Measurements from ENCODE around the gene PTPRG. TPM values are rescaled to one million over a fixed set of nuclear protein-coding genes. Genes with fewer than 3 reads are reported as not detected.

The PTPRG gene
- total RNA-seq, 1 donor from 2014 or later = 39.6 TPM

- Mint-ChIP-seq H3K36me3 (ENCODE audit: low read depth, unreplicated experiment) (no peaks in the 10 kb centered on the region), H3K9me3 (ENCODE audit: unreplicated experiment) (no peaks in the 10 kb centered on the region), H3K4me1 (ENCODE audit: low read depth, unreplicated experiment) (peaks cover 12% of the 10 kb centered on the region), H3K27ac (ENCODE audit: unreplicated experiment) (no peak overlapping the region), H3K27me3 (ENCODE audit: low read depth, unreplicated experiment) (no peaks in the 10 kb centered on the region), H3K4me3 (ENCODE audit: unreplicated experiment) (no peak overlapping the region)
- H3K79me2 ChIP-seq (ENCODE audit: insufficient read depth, low read length) = no peaks in the 10 kb centered on the region
- H3K27me3 ChIP-seq (ENCODE audit: insufficient read depth, low read length) = no peaks in the 10 kb centered on the region
- H3K9ac ChIP-seq (ENCODE audit: low read length) = no peak overlapping the region
- no peak overlapping the region for H2AFZ ChIP-seq (ENCODE audit: low read depth, low read length)
- H3K4me3 ChIP-seq (ENCODE audit: insufficient read depth, low read depth, low read length) = no peak overlapping the region
- H3K4me1 ChIP-seq (ENCODE audit: insufficient read depth, low read length) = no peaks in the 10 kb centered on the region
- peaks cover 33% of the 10 kb centered on the region for H4K20me1 ChIP-seq (ENCODE audit: insufficient read depth, low read length)
- TF ChIP-seq, protein P1, sequence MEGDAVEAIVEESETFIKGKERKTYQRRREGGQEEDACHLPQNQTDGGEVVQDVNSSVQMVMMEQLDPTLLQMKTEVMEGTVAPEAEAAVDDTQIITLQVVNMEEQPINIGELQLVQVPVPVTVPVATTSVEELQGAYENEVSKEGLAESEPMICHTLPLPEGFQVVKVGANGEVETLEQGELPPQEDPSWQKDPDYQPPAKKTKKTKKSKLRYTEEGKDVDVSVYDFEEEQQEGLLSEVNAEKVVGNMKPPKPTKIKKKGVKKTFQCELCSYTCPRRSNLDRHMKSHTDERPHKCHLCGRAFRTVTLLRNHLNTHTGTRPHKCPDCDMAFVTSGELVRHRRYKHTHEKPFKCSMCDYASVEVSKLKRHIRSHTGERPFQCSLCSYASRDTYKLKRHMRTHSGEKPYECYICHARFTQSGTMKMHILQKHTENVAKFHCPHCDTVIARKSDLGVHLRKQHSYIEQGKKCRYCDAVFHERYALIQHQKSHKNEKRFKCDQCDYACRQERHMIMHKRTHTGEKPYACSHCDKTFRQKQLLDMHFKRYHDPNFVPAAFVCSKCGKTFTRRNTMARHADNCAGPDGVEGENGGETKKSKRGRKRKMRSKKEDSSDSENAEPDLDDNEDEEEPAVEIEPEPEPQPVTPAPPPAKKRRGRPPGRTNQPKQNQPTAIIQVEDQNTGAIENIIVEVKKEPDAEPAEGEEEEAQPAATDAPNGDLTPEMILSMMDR (IDR thresholded peaks at IDR 0.05; ENCODE audit: insufficient read depth, low read depth, low read length) = no peak
- TF ChIP-seq EZH2 (IDR thresholded peaks at IDR 0.05; ENCODE audit: insufficient read depth, low read length) = no peak
- peak; percentile 29 for DNase-seq (ENCODE audit: low read depth)
- H3K4me2 ChIP-seq (ENCODE audit: low read length) = no peak overlapping the region
- FAIRE-seq = no peak
- no peaks in the 10 kb centered on the region for H3K9me3 ChIP-seq (ENCODE audit: insufficient read depth, low read depth, low read length)
- H3K36me3 ChIP-seq (ENCODE audit: insufficient read depth, low read length) = no peaks in the 10 kb centered on the region
- H3K27ac ChIP-seq (ENCODE audit: low read depth, low read length) = no peak overlapping the region
Observed at GRCh38 chr3:61908382-61908781, 347.0 kb downstream of the PTPRG start.

DNA sequence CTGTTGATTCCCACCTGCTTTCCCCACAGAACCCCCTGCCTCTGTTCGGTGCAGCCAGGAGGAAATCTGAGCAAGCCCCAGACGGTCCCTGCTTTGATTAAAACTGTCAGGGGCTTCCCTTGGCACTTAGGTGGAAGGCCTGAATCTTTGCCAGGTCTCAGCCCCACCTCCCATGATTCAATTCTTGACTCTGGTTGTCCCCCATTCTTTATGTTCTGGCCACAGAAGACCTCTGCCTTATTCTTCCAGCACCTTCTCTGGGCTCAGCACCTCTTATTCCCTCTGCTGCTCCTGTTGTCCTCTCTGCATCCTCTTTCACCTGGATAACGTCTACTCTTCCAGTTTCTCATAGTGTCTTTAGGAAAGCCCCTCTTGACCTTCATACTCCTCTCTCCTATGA lies 349.4 kb downstream of the PTPRG start:
- TF ChIP-seq, protein P1 (IDR thresholded peaks at IDR 0.05; ENCODE audit: insufficient read depth, low read depth, low read length) = no peak
- Histone ChIP-seq H3K4me2 (ENCODE audit: low read length) (no peak overlapping the region), H3K9me3 (ENCODE audit: insufficient read depth, low read depth, low read length) (no peaks in the 10 kb centered on the region), H3K27ac (ENCODE audit: low read depth, low read length) (no peak overlapping the region), H3K9ac (ENCODE audit: low read length) (no peak overlapping the region), H3K79me2 (ENCODE audit: insufficient read depth, low read length) (no peaks in the 10 kb centered on the region), H3K27me3 (ENCODE audit: insufficient read depth, low read length) (no peaks in the 10 kb centered on the region), H3K36me3 (ENCODE audit: insufficient read depth, low read length) (no peaks in the 10 kb centered on the region), H2AFZ (ENCODE audit: low read depth, low read length) (no peak overlapping the region), H3K4me3 (ENCODE audit: insufficient read depth, low read depth, low read length) (no peak overlapping the region), H3K4me1 (ENCODE audit: insufficient read depth, low read length) (no peaks in the 10 kb centered on the region), H4K20me1 (ENCODE audit: insufficient read depth, low read length) (peaks cover 19% of the 10 kb centered on the region)
- FAIRE-seq = no peak
- Mint-ChIP-seq H3K27me3 (ENCODE audit: low read depth, unreplicated experiment) (no peaks in the 10 kb centered on the region), H3K4me3 (ENCODE audit: unreplicated experiment) (no peak overlapping the region), H3K9me3 (ENCODE audit: unreplicated experiment) (no peaks in the 10 kb centered on the region), H3K36me3 (ENCODE audit: low read depth, unreplicated experiment) (no peaks in the 10 kb centered on the region), H3K4me1 (ENCODE audit: low read depth, unreplicated experiment) (peaks cover 7% of the 10 kb centered on the region), H3K27ac (ENCODE audit: unreplicated experiment) (no peak overlapping the region)
- no peak for DNase-seq (ENCODE audit: low read depth)

DNA sequence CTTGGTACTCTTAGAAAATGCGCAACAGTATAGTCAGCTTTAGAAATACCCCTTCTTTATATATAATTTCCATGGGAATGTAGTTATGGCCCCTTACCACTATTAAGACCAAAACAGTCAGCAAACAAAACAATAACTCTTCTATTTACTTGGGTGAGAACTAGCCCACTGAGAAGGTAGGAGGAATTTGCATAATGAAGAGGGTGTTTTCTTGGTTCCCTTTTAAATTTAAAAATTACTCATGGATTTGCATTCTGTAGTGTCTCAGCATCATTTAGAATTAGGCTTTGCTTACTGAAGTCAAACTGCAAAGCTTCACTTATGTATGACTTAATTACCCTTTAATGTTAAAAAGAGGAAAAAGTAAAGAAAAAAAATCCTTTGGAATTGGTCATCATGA lies 350.8 kb downstream of the PTPRG start:
- Mint-ChIP-seq H3K36me3 (ENCODE audit: low read depth, unreplicated experiment) (no peaks in the 10 kb centered on the region), H3K9me3 (ENCODE audit: unreplicated experiment) (no peaks in the 10 kb centered on the region), H3K27me3 (ENCODE audit: low read depth, unreplicated experiment) (no peaks in the 10 kb centered on the region), H3K4me3 (ENCODE audit: unreplicated experiment) (no peak overlapping the region), H3K27ac (ENCODE audit: unreplicated experiment) (no peak overlapping the region), H3K4me1 (ENCODE audit: low read depth, unreplicated experiment) (peaks cover 7% of the 10 kb centered on the region)
- Histone ChIP-seq H4K20me1 (ENCODE audit: insufficient read depth, low read length) (peaks cover 18% of the 10 kb centered on the region), H3K4me3 (ENCODE audit: insufficient read depth, low read depth, low read length) (no peak overlapping the region), H3K27ac (ENCODE audit: low read depth, low read length) (no peak overlapping the region), H3K4me2 (ENCODE audit: low read length) (no peak overlapping the region), H3K4me1 (ENCODE audit: insufficient read depth, low read length) (peaks cover 3% of the 10 kb centered on the region), H3K79me2 (ENCODE audit: insufficient read depth, low read length) (no peaks in the 10 kb centered on the region), H3K27me3 (ENCODE audit: insufficient read depth, low read length) (no peaks in the 10 kb centered on the region), H3K9me3 (ENCODE audit: insufficient read depth, low read depth, low read length) (no peaks in the 10 kb centered on the region), H3K9ac (ENCODE audit: low read length) (no peak overlapping the region), H3K36me3 (ENCODE audit: insufficient read depth, low read length) (no peaks in the 10 kb centered on the region), H2AFZ (ENCODE audit: low read depth, low read length) (no peak overlapping the region)
- DNase-seq (ENCODE audit: low read depth) (no peak), FAIRE-seq (no peak)
- no peak for TF ChIP-seq EZH2 (IDR thresholded peaks at IDR 0.05; ENCODE audit: insufficient read depth, low read length)
- TF ChIP-seq, protein P1 (IDR thresholded peaks at IDR 0.05; ENCODE audit: insufficient read depth, low read depth, low read length) = no peak
